A549 (cell line): ENCODE data around the gene EYA2. TPM values are rescaled to one million over a fixed set of nuclear protein-coding genes. Genes with fewer than 3 reads are reported as not detected.

Experiments
- ATAC-seq, 2 experiments: fragments of 200-7000 bp in 1 of 2; fragments of >200 bp in 1 of 2; cut with Nextera tagmentation in 1 of 2; cut with Tn5 transposase in 1 of 2; 3 replicates each; pipeline versions ENCODE4 v1.8.0 to v1.9.1; 2018 to 2020; ENCODE audit warnings: mild to moderate bottlenecking in 1 of 2, moderate library complexity in 1 of 2
- CTCF ChIA-PET: fragments of 300-600 bp; sonication (Branson Sonifier 250); formaldehyde crosslinking; extraction: SDS; loops from one replicate; lab custom pipeline; 2021; ENCODE audit warnings: antibody characterized with exemption, inconsistent platforms; lab: Yijun Ruan, JAX
- POLR2A ChIA-PET: fragments of 350-600 bp; formaldehyde crosslinking; extraction: SDS; loops from one replicate; lab custom pipeline; 2021; ENCODE audit warnings: antibody characterized with exemption, inconsistent platforms; lab: Yijun Ruan, JAX
- DNase-seq, 2 experiments: peaks; one replicate each; pipeline versions ENCODE4 v3.0.0 to v3.0.0-alpha.2; 2011 to 2016; ENCODE audit warnings: low read depth in 1 of 2, low spot score in 1 of 2
- FAIRE-seq: peaks from 2 replicates; lab custom pipeline; 2011; peaks lifted over from hg19 to GRCh38; lab: Jason Lieb, UNC
- H3K27ac ChIP-seq, 2 experiments: fragments of >200 bp; sonication (Bioruptor Twin); formaldehyde crosslinking; 3 replicates each; pipeline ENCODE4 v1.5.1; 2016 to 2017
- H3K4me1 ChIP-seq: fragments of >200 bp; sonication (Bioruptor Twin); formaldehyde crosslinking; 3 replicates; pipeline ENCODE4 v1.6.1; 2016
- H3K4me2 ChIP-seq: fragments of >200 bp; sonication (Bioruptor Twin); formaldehyde crosslinking; 3 replicates; pipeline ENCODE4 v1.6.1; 2016
- H3K4me3 ChIP-seq: fragments of >200 bp; sonication (Bioruptor Twin); formaldehyde crosslinking; 3 replicates; pipeline ENCODE4 v1.5.1; 2016
- H3K9me3 ChIP-seq: fragments of >200 bp; sonication (Bioruptor Twin); formaldehyde crosslinking; 3 replicates; pipeline ENCODE4 v1.6.1; 2016
- ATOH8 ChIP-seq: fragments of 250-450 bp; sonication (Bioruptor Pico); IDR thresholded peaks from 2 replicates; pipeline ENCODE4 v1.5.0; 2020; ENCODE audit warnings: low read depth, mild to moderate bottlenecking, moderate library complexity
- CBX8 ChIP-seq: fragments of 200-600 bp; sonication (generic); IDR thresholded peaks from 2 replicates; pipeline ENCODE4 v1.6.1; 2016
- E2F6 ChIP-seq: IDR thresholded peaks from 2 replicates; pipeline ENCODE4 v1.6.1; 2012; ENCODE audit warnings: low read depth, borderline replicate concordance
- ESRRA ChIP-seq: fragments of 150-350 bp; IDR thresholded peaks from 2 replicates; pipeline ENCODE4 v1.6.1; 2014; ENCODE audit warnings: mild to moderate bottlenecking, low read length, borderline replicate concordance
- FOSB ChIP-seq: fragments of 250-450 bp; sonication (Bioruptor Pico); IDR thresholded peaks from 2 replicates; pipeline ENCODE4 v1.5.0; 2020; ENCODE audit warnings: mild to moderate bottlenecking, moderate library complexity
- FOSL2 ChIP-seq, 2 experiments: fragments of 450-650 bp in 1 of 2; fragments of >200 bp in 1 of 2; sonication (Bioruptor Twin) in 1 of 2; formaldehyde crosslinking; IDR thresholded peaks; 2 replicates each; pipeline versions ENCODE4 v1.5.0 to v1.6.1; 2016 to 2020; ENCODE audit warnings: mild to moderate bottlenecking in 1 of 2, moderate library complexity in 1 of 2
- HOXB13 ChIP-seq: fragments of 250-450 bp; sonication (Bioruptor Pico); IDR thresholded peaks from 2 replicates; pipeline ENCODE4 v1.5.0; 2020; ENCODE audit warnings: low read depth, mild to moderate bottlenecking, moderate library complexity
- HOXB5 ChIP-seq: fragments of 250-450 bp; sonication (Bioruptor Pico); IDR thresholded peaks from 2 replicates; pipeline ENCODE4 v1.5.0; 2020; ENCODE audit warnings: mild to moderate bottlenecking, moderate library complexity
- JUN ChIP-seq, 2 experiments: fragments of >200 bp; sonication (Bioruptor Twin); formaldehyde crosslinking; IDR thresholded peaks; 2 replicates in 1 of 2; 3 replicates in 1 of 2; pipeline ENCODE4 v1.6.1; 2016 to 2017
- MAFK ChIP-seq: fragments of 450-650 bp; IDR thresholded peaks from 2 replicates; pipeline ENCODE4 v1.6.1; 2014; ENCODE audit not compliant: partially characterized antibody
- MAX ChIP-seq: IDR thresholded peaks from 2 replicates; pipeline ENCODE4 v1.6.1; 2012
- PBX3 ChIP-seq: IDR thresholded peaks from 2 replicates; pipeline ENCODE4 v1.6.1; 2012
- PHF8 ChIP-seq: fragments of 200-600 bp; sonication (generic); IDR thresholded peaks from 2 replicates; pipeline ENCODE4 v1.6.1; 2016; ENCODE audit warnings: low read depth, mild to moderate bottlenecking, antibody characterized with exemption, moderate library complexity, borderline replicate concordance
- POLR2A ChIP-seq: IDR thresholded peaks from 2 replicates; pipeline ENCODE4 v1.6.1; 2012; ENCODE audit warnings: mild to moderate bottlenecking, low read length
- POLR2AphosphoS2 ChIP-seq: conservative IDR thresholded peaks from 2 replicates; pipeline ENCODE4 v1.6.1; 2012; ENCODE audit warnings: low read length, improper control_type of control experiment, inconsistent platforms
- RAD21 ChIP-seq, 2 experiments: fragments of >200 bp in 1 of 2; sonication (Bioruptor Twin) in 1 of 2; formaldehyde crosslinking in 1 of 2; IDR thresholded peaks in 1 of 2; conservative IDR thresholded peaks in 1 of 2; 2 replicates in 1 of 2; 3 replicates in 1 of 2; pipeline ENCODE4 v1.6.1; 2012 to 2018; ENCODE audit warnings: inconsistent platforms in 1 of 2
- RARB ChIP-seq: fragments of 250-450 bp; sonication (Bioruptor Pico); IDR thresholded peaks from 2 replicates; pipeline ENCODE4 v1.8.0; 2021; ENCODE audit warnings: mild to moderate bottlenecking, moderate library complexity
- RCOR1 ChIP-seq: fragments of 150-350 bp; IDR thresholded peaks from 2 replicates; pipeline ENCODE4 v1.6.1; 2014; ENCODE audit warnings: antibody characterized with exemption, low read length, low read depth
- SREBF2 ChIP-seq: fragments of 450-650 bp; IDR thresholded peaks from 2 replicates; pipeline ENCODE4 v1.6.1; 2014; ENCODE audit warnings: mild to moderate bottlenecking, moderate library complexity
- TFCP2L1 ChIP-seq: fragments of 250-450 bp; sonication (Bioruptor Pico); IDR thresholded peaks from 2 replicates; pipeline ENCODE4 v1.5.0; 2021; ENCODE audit warnings: mild to moderate bottlenecking
- TP53 ChIP-seq: fragments of 250-450 bp; sonication (Bioruptor Pico); IDR thresholded peaks from 2 replicates; pipeline ENCODE4 v1.5.0; 2021; ENCODE audit warnings: mild to moderate bottlenecking, moderate library complexity
- ZSCAN20 ChIP-seq: fragments of 250-450 bp; sonication (Bioruptor Pico); IDR thresholded peaks from 2 replicates; pipeline ENCODE4 v1.8.0; 2022; ENCODE audit warnings: mild to moderate bottlenecking, moderate library complexity
- WGBS: methylation state at CpG from one replicate; pipeline ENCODE4 v1.1.6; 2017; ENCODE audit errors: missing lambda C conversion rate; 5-methylcytosine and 5-hydroxymethylcytosine counted together
- polyA plus RNA-seq, 4 experiments: library from polyadenylated mRNA; depleted of rRNA in 3 of 4; stranded (reverse); fragments of >200 nt; fragmentation: RNase III in 1 of 4; extraction: RNeasy Plus Mini Kit Qiagen cat#74134 plus additional on column Dnase treatment in 1 of 4; gene quantifications; 2 replicates in 3 of 4; 3 replicates in 1 of 4; pipeline ENCODE4 v1.2.3, GENCODE V29; 2011 to 2017

EYA2 gene
- polyA plus RNA-seq, 2 of the 4 experiments (the other 2 are of a cell fraction), result 4.5 to 4.6 TPM

GRCh38 chr20:46897328-46897880 is 2.8 kb downstream of the EYA2 start:
- DNase-seq, result no peak
- H3K4me3 ChIP-seq, result no peak overlapping the region
- ATAC-seq, result no peak
- no peak for TF ChIP-seq JUN (IDR thresholded peaks at IDR 0.05)
- no peak for TF ChIP-seq POLR2A
- no peak for TF ChIP-seq MAX
- TF ChIP-seq HOXB13, result no peak
- no peak for TF ChIP-seq TFCP2L1 (CRISPR knock-in tag)
- no peak for TF ChIP-seq PBX3
- TF ChIP-seq TP53 (CRISPR knock-in tag), result no peak
- no peak for TF ChIP-seq FOSL2 (IDR thresholded peaks at IDR 0.05)
- TF ChIP-seq FOSL2 (CRISPR knock-in tag; IDR thresholded peaks at IDR 0.05), result no peak
- TF ChIP-seq MAFK, result no peak
- no peak for TF ChIP-seq E2F6
- no peak for TF ChIP-seq RAD21 (conservative IDR thresholded peaks at IDR 0.05 in 1 of 2, IDR thresholded peaks at IDR 0.05 in 1 of 2)
- TF ChIP-seq, all 56 proteins: peak for 0
- peaks cover 7% of the 10 kb centered on the region for H3K4me1 ChIP-seq
- H3K9me3 ChIP-seq, result no peaks in the 10 kb centered on the region
- ChIA-PET POLR2A (no interaction called here), CTCF (interaction anchor here (1.0 to 1.3 kb wide), 2 partner anchors 10 to 140 kb away, joined by 3 read pairs; no protein-coding TSS in a partner anchor)
- H3K27ac ChIP-seq, result no peak overlapping the region
- 91% methylated on average over 16 of the region's 16 CpGs for WGBS
- FAIRE-seq, result no peak
- no peak overlapping the region for H3K4me2 ChIP-seq

GRCh38 chr20:46898423-46898822 is 3.8 kb downstream of the EYA2 start:
- no peak for ATAC-seq
- no peaks in the 10 kb centered on the region for H3K9me3 ChIP-seq
- DNase-seq, result no peak
- TF ChIP-seq RARB (CRISPR knock-in tag), result no peak
- FAIRE-seq, result no peak
- no peak overlapping the region for H3K27ac ChIP-seq
- WGBS, result 89% methylated on average over 7 of the region's 7 CpGs
- no peak overlapping the region for H3K4me3 ChIP-seq
- no peak overlapping the region for H3K4me2 ChIP-seq
- ChIA-PET POLR2A (no interaction called here), CTCF (interaction anchor here (0.6 kb wide), 1 partner anchor 264 kb away, joined by 3 read pairs; no protein-coding TSS in a partner anchor)
- H3K4me1 ChIP-seq, result peaks cover 7% of the 10 kb centered on the region

- no peaks in the 10 kb centered on the region for H3K9me3 ChIP-seq
- ChIA-PET POLR2A (no interaction called here), CTCF (no interaction called here)
- H3K4me2 ChIP-seq, result no peak overlapping the region
- FAIRE-seq (no peak), DNase-seq (no peak), ATAC-seq (no peak)
- no peak overlapping the region for H3K27ac ChIP-seq
- H3K4me3 ChIP-seq, result no peak overlapping the region
- TF ChIP-seq ATOH8, result no peak
- no peak for TF ChIP-seq SREBF2
- no peak for TF ChIP-seq PHF8
- no peak for TF ChIP-seq HOXB5
- no peak for TF ChIP-seq ZSCAN20
- TF ChIP-seq ESRRA, result no peak
- TF ChIP-seq RCOR1, result no peak
- TF ChIP-seq CBX8, result no peak
- TF ChIP-seq JUN (IDR thresholded peaks at IDR 0.05), result no peak
- TF ChIP-seq TFCP2L1 (CRISPR knock-in tag), result no peak
- TF ChIP-seq FOSB (CRISPR knock-in tag), result no peak
- TF ChIP-seq POLR2AphosphoS2, result no peak
- H3K4me1 ChIP-seq, result no peaks in the 10 kb centered on the region; the same call in 2 of the 3 replicates
- 82% methylated on average over 11 of the region's 11 CpGs for WGBS
Observed at GRCh38 chr20:46899621-46900020, 5.0 kb downstream of the EYA2 start.
